ENCODE measurements around the gene IRAK3.
A peak's percentile ranks its signal among the peaks of the same experiment; 100 is the strongest.
"Not testable (repeated sequence)": the region's sequence is repeated elsewhere in the genome, so short reads cannot be mapped to it uniquely, and the experiment has no call there.

IRAK3 gene

GRCh38 chr12:66169221-66170170 is 19.5 kb upstream of the IRAK3 start, which contains the start of gene TMBIM4:
TSS of gene TMBIM4 (minus strand) at chr12:66169996. CDS start at chr12:66169951, 45 bp downstream.
- peak within 1 kb of the TSS; percentile 99 for H3K9ac ChIP-seq (ENCODE audit: low read depth in 1 of 2, low read length in 2 of 2)
- peak within 1 kb of the TSS; percentile 100 for H3K27ac ChIP-seq (ENCODE audit: low read depth, low read length)

GRCh38 chr12:66170606-66171005 is 18.4 kb upstream of the IRAK3 start:
- no peak overlapping the region for H3K27ac ChIP-seq (ENCODE audit: low read depth, low read length)
- no peaks in the 10 kb centered on the region for H3K9me3 ChIP-seq (ENCODE audit: control insufficient read depth in 1 of 2, low read length in 2 of 2)
- H3K9ac ChIP-seq (ENCODE audit: low read depth in 1 of 2, low read length in 2 of 2) = no peak overlapping the region
- peaks cover 6% of the 10 kb centered on the region in 2 donors for H3K4me1 ChIP-seq (ENCODE audit: control insufficient read depth in 1 of 2, insufficient read depth in 2 of 2, low read length in 2 of 2)
- no peaks in the 10 kb centered on the region for H3K27me3 ChIP-seq (ENCODE audit: control insufficient read depth in 1 of 2, insufficient read depth in 2 of 2, low read length in 2 of 2)
- peak overlapping the region; percentile 97 to 98 for H3K4me3 ChIP-seq (ENCODE audit: low read depth in 1 of 2, low read length in 2 of 2)
- peaks cover 0 to 6% of the 10 kb centered on the region in 2 donors for H3K36me3 ChIP-seq (ENCODE audit: control insufficient read depth in 1 of 2, insufficient read depth in 2 of 2, low read length in 2 of 2)

More at GRCh38 chr12:66169221-66170170, 19.5 kb upstream of the IRAK3 start, which contains the start of gene TMBIM4:
- H3K27me3 ChIP-seq (ENCODE audit: control insufficient read depth in 1 of 2, insufficient read depth in 2 of 2, low read length in 2 of 2) = no peaks in the 10 kb centered on the region
- peaks cover 0 to 8% of the 10 kb centered on the region in 2 donors for H3K9me3 ChIP-seq (ENCODE audit: control insufficient read depth in 1 of 2, low read length in 2 of 2)
- H3K4me1 ChIP-seq (ENCODE audit: control insufficient read depth in 1 of 2, insufficient read depth in 2 of 2, low read length in 2 of 2) = peaks cover 6% of the 10 kb centered on the region in 2 donors
- H3K36me3 ChIP-seq (ENCODE audit: control insufficient read depth in 1 of 2, insufficient read depth in 2 of 2, low read length in 2 of 2) = peaks cover 0 to 6% of the 10 kb centered on the region in 2 donors
- peak within 1 kb of the TSS; percentile 97 to 98 for H3K4me3 ChIP-seq (ENCODE audit: low read depth in 1 of 2, low read length in 2 of 2)

- not testable (repeated sequence) for H3K27me3 ChIP-seq (ENCODE audit: control insufficient read depth in 1 of 2, insufficient read depth in 2 of 2, low read length in 2 of 2); H3K4me1 ChIP-seq (ENCODE audit: control insufficient read depth in 1 of 2, insufficient read depth in 2 of 2, low read length in 2 of 2); H3K27ac ChIP-seq (ENCODE audit: low read depth, low read length); H3K36me3 ChIP-seq (ENCODE audit: control insufficient read depth in 1 of 2, insufficient read depth in 2 of 2, low read length in 2 of 2); H3K9me3 ChIP-seq (ENCODE audit: control insufficient read depth in 1 of 2, low read length in 2 of 2); H3K4me3 ChIP-seq (ENCODE audit: low read depth in 1 of 2, low read length in 2 of 2); H3K9ac ChIP-seq (ENCODE audit: low read depth in 1 of 2, low read length in 2 of 2)
Measured at GRCh38 chr12:66174391-66175325, 14.4 kb upstream of the IRAK3 start.

- no peak overlapping the region for H3K27ac ChIP-seq (ENCODE audit: low read depth, low read length)
- no peaks in the 10 kb centered on the region for H3K4me1 ChIP-seq (ENCODE audit: control insufficient read depth in 1 of 2, insufficient read depth in 2 of 2, low read length in 2 of 2)
- no peak overlapping the region for H3K4me3 ChIP-seq (ENCODE audit: low read depth in 1 of 2, low read length in 2 of 2)
- H3K9ac ChIP-seq (ENCODE audit: low read depth in 1 of 2, low read length in 2 of 2) = no peak overlapping the region
- H3K9me3 ChIP-seq (ENCODE audit: control insufficient read depth in 1 of 2, low read length in 2 of 2) = no peaks in the 10 kb centered on the region
- no peaks in the 10 kb centered on the region for H3K27me3 ChIP-seq (ENCODE audit: control insufficient read depth in 1 of 2, insufficient read depth in 2 of 2, low read length in 2 of 2)
- no peaks in the 10 kb centered on the region for H3K36me3 ChIP-seq (ENCODE audit: control insufficient read depth in 1 of 2, insufficient read depth in 2 of 2, low read length in 2 of 2)
Measured at GRCh38 chr12:66176105-66176900, 12.7 kb upstream of the IRAK3 start.

- Histone ChIP-seq H3K4me3 (ENCODE audit: low read depth in 1 of 2, low read length in 2 of 2) (no peak overlapping the region), H3K27me3 (ENCODE audit: control insufficient read depth in 1 of 2, insufficient read depth in 2 of 2, low read length in 2 of 2) (no peaks in the 10 kb centered on the region), H3K27ac (ENCODE audit: low read depth, low read length) (no peak overlapping the region), H3K4me1 (ENCODE audit: control insufficient read depth in 1 of 2, insufficient read depth in 2 of 2, low read length in 2 of 2) (no peaks in the 10 kb centered on the region), H3K9me3 (ENCODE audit: control insufficient read depth in 1 of 2, low read length in 2 of 2) (no peaks in the 10 kb centered on the region), H3K9ac (ENCODE audit: low read depth in 1 of 2, low read length in 2 of 2) (no peak overlapping the region), H3K36me3 (ENCODE audit: control insufficient read depth in 1 of 2, insufficient read depth in 2 of 2, low read length in 2 of 2) (no peaks in the 10 kb centered on the region)
Measured at GRCh38 chr12:66182956-66183355, 6.1 kb upstream of the IRAK3 start.

- H3K27me3 ChIP-seq (ENCODE audit: control insufficient read depth in 1 of 2, insufficient read depth in 2 of 2, low read length in 2 of 2); H3K27ac ChIP-seq (ENCODE audit: low read depth, low read length); H3K36me3 ChIP-seq (ENCODE audit: control insufficient read depth in 1 of 2, insufficient read depth in 2 of 2, low read length in 2 of 2); H3K4me3 ChIP-seq (ENCODE audit: low read depth in 1 of 2, low read length in 2 of 2); H3K9ac ChIP-seq (ENCODE audit: low read depth in 1 of 2, low read length in 2 of 2); H3K9me3 ChIP-seq (ENCODE audit: control insufficient read depth in 1 of 2, low read length in 2 of 2); H3K4me1 ChIP-seq (ENCODE audit: control insufficient read depth in 1 of 2, insufficient read depth in 2 of 2, low read length in 2 of 2): not testable (repeated sequence)
Measured at GRCh38 chr12:66184822-66185221, 4.2 kb upstream of the IRAK3 start.

GRCh38 chr12:66187036-66187435 is 2.0 kb upstream of the IRAK3 start:
- Histone ChIP-seq H3K4me1 (ENCODE audit: control insufficient read depth in 1 of 2, insufficient read depth in 2 of 2, low read length in 2 of 2) (peaks cover 4 to 5% of the 10 kb centered on the region in 2 donors), H3K27me3 (ENCODE audit: control insufficient read depth in 1 of 2, insufficient read depth in 2 of 2, low read length in 2 of 2) (peaks cover 9% of the 10 kb centered on the region in 2 donors), H3K9me3 (ENCODE audit: control insufficient read depth in 1 of 2, low read length in 2 of 2) (no peaks in the 10 kb centered on the region), H3K4me3 (ENCODE audit: low read depth in 1 of 2, low read length in 2 of 2) (no peak overlapping the region), H3K36me3 (ENCODE audit: control insufficient read depth in 1 of 2, insufficient read depth in 2 of 2, low read length in 2 of 2) (no peaks in the 10 kb centered on the region), H3K27ac (ENCODE audit: low read depth, low read length) (no peak overlapping the region), H3K9ac (ENCODE audit: low read depth in 1 of 2, low read length in 2 of 2) (no peak overlapping the region)

GRCh38 chr12:66187821-66188220 is 1.2 kb upstream of the IRAK3 start:
- no peak overlapping the region for H3K27ac ChIP-seq (ENCODE audit: low read depth, low read length)
- no peaks in the 10 kb centered on the region for H3K9me3 ChIP-seq (ENCODE audit: control insufficient read depth in 1 of 2, low read length in 2 of 2)
- no peak overlapping the region for H3K9ac ChIP-seq (ENCODE audit: low read depth in 1 of 2, low read length in 2 of 2)
- peaks cover 4 to 5% of the 10 kb centered on the region in 2 donors for H3K4me1 ChIP-seq (ENCODE audit: control insufficient read depth in 1 of 2, insufficient read depth in 2 of 2, low read length in 2 of 2)
- no peak overlapping the region for H3K4me3 ChIP-seq (ENCODE audit: low read depth in 1 of 2, low read length in 2 of 2)
- H3K27me3 ChIP-seq (ENCODE audit: control insufficient read depth in 1 of 2, insufficient read depth in 2 of 2, low read length in 2 of 2) = peaks cover 9% of the 10 kb centered on the region in 2 donors
- no peaks in the 10 kb centered on the region for H3K36me3 ChIP-seq (ENCODE audit: control insufficient read depth in 1 of 2, insufficient read depth in 2 of 2, low read length in 2 of 2)

GRCh38 chr12:66189486-66189843 is 451 bp downstream of the IRAK3 start:
- no peaks in the 10 kb centered on the region for H3K9me3 ChIP-seq (ENCODE audit: control insufficient read depth in 1 of 2, low read length in 2 of 2)
- H3K27ac ChIP-seq (ENCODE audit: low read depth, low read length) = peak overlapping the region; percentile 72
- H3K27me3 ChIP-seq (ENCODE audit: control insufficient read depth in 1 of 2, insufficient read depth in 2 of 2, low read length in 2 of 2) = peaks cover 9% of the 10 kb centered on the region in 2 donors
- H3K36me3 ChIP-seq (ENCODE audit: control insufficient read depth in 1 of 2, insufficient read depth in 2 of 2, low read length in 2 of 2) = no peaks in the 10 kb centered on the region
- H3K9ac ChIP-seq (ENCODE audit: low read depth in 1 of 2, low read length in 2 of 2) = peak overlapping the region in 1 of 2 donors; percentile 33
- peak overlapping the region; percentile 38 to 50 for H3K4me3 ChIP-seq (ENCODE audit: low read depth in 1 of 2, low read length in 2 of 2)
- H3K4me1 ChIP-seq (ENCODE audit: control insufficient read depth in 1 of 2, insufficient read depth in 2 of 2, low read length in 2 of 2) = peaks cover 4 to 5% of the 10 kb centered on the region in 2 donors
